GM19438 (cell line): ENCODE results near the gene SLC9A3.

Source experiments
- ATAC-seq: cut with Tn5 transposase; IDR thresholded peaks from one replicate; pipeline ENCODE4 v1.9.1; 2021; ENCODE audit warnings: low read depth; ENCODE audit not compliant: unreplicated experiment

Gene SLC9A3

GRCh38 chr5:422323-423232 is 101.7 kb downstream of the SLC9A3 start:
- no peak for ATAC-seq

- ATAC-seq, result no peak
Measured at GRCh38 chr5:421901-422300, 102.3 kb downstream of the SLC9A3 start.

GRCh38 chr5:421287-421880 is 102.9 kb downstream of the SLC9A3 start:
- ATAC-seq, result no peak

DNA sequence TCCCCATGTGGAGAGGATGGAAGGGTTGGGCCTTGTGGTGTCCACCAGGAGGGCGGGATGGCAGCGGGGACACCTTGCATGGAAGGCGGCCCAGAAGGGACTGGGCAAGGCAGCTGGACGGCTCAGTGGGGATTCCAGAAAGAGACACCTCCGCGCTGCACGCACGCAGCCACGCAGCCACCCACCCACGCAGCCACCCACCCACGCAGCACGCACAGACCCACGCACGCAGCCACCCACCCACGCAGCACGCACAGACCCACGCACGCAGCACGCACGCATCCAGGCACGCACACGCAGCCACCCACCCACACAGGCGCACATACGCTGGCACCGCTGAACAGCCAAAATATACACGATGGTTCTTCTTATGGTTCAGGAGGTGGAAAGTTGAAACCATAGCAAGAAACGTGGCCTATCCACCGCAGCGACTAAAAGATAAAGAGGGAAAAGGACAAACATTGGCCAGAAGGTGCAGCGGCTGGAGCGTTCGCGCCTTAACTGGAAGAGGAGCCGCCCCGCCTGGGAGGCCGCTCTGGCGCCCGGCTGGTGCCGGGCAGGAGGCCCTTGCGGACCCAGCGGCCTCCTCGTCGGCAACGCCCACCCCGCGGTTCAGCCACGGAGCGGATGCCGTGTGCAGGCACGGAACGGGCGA is 103.5 kb downstream of the SLC9A3 start:
- no peak for ATAC-seq
